Adrenal gland (tissue), 12 donors: ENCODE measurements around the gene FOXJ3. TPM values are rescaled to one million over a fixed set of nuclear protein-coding genes. Genes with fewer than 3 reads are reported as not detected.

Source experiments
- DNase-seq, 7 donors: peaks; one replicate each; pipeline ENCODE4 v3.0.0-alpha.2; 2019 to 2020
- H3K27ac ChIP-seq, 5 donors: fragments of 200-600 bp; sonication (generic) in 4 of 5; 1 replicate in 3 of 5; 2 replicates in 2 of 5; pipeline versions ENCODE4 v1.5.1 to v1.8.0; 2016 to 2020; ENCODE audit warnings: mild to moderate bottlenecking in 1 of 5
- H3K27me3 ChIP-seq: fragments of 200-600 bp; 2 replicates; pipeline ENCODE4 v1.8.0; 2021
- H3K36me3 ChIP-seq, 2 donors: fragments of 200-600 bp; replicated peaks in 1 of 2; 1 replicate in 1 of 2; 2 replicates in 1 of 2; pipeline versions ENCODE4 v1.5.1 to v1.8.0; 2018 to 2022
- H3K4me1 ChIP-seq, 2 donors: fragments of 200-600 bp; replicated peaks in 1 of 2; 1 replicate in 1 of 2; 2 replicates in 1 of 2; pipeline versions ENCODE4 v1.5.1 to v1.8.0; 2018 to 2021
- H3K4me3 ChIP-seq, 4 donors: fragments of 200-600 bp; sonication (generic) in 3 of 4; one replicate each; pipeline ENCODE4 v1.5.1; 2016 to 2018
- H3K9me3 ChIP-seq, 3 donors: fragments of 200-600 bp; sonication (generic) in 1 of 3; replicated peaks in 1 of 3; 1 replicate in 2 of 3; 2 replicates in 1 of 3; pipeline versions ENCODE4 v1.5.1 to v1.8.0; 2016 to 2021
- CTCF ChIP-seq, 6 experiments: fragments of 450-650 bp in 4 of 6; fragments of 200-600 bp in 2 of 6; sonication (generic) in 1 of 6; IDR thresholded peaks; 1 replicate in 5 of 6; 2 replicates in 1 of 6; pipeline versions ENCODE4 v1.5.1 to v1.8.0; 2016 to 2021; ENCODE audit warnings: antibody characterized with exemption in 6 of 6, mild to moderate bottlenecking in 2 of 6, moderate library complexity in 1 of 6
- POLR2A ChIP-seq, 2 donors: fragments of 450-650 bp; IDR thresholded peaks; one replicate each; pipeline ENCODE4 v1.6.1; 2017; ENCODE audit warnings: antibody characterized with exemption in 2 of 2, mild to moderate bottlenecking in 2 of 2, moderate library complexity in 1 of 2
- WGBS, 4 donors: extraction: QIAGEN DNeasy Blood & Tissue Kit in 2 of 4; methylation state at CpG; one replicate each; pipeline versions ENCODE4 v1.1.5 to v1.1.7; 2013 to 2017; 5-methylcytosine and 5-hydroxymethylcytosine counted together
- intact Hi-C, 2 donors: fragments of 100-400 bp; cut with DNase I; formaldehyde crosslinking; loops; one replicate each; pipeline versions ENCODE4 v1.14.1 to v1.15.0; 2022 to 2023
- polyA plus RNA-seq, 3 donors: library from polyadenylated mRNA; stranded (reverse); fragments of 200-250 nt in 2 of 3; fragments of 350-450 nt in 1 of 3; fragmentation: Illumina TruSeq in 1 of 3; extraction: RNeasy Lipid Tissue Mini Kit (QIAGEN cat#74804) in 1 of 3; gene quantifications; one replicate each; pipeline ENCODE4 v1.2.3, GENCODE V29; 2013 to 2014
- total RNA-seq, 9 donors: library from RNA; depleted of rRNA in 4 of 9; stranded (reverse); fragments of >200 nt in 4 of 9; fragments of 120-200 nt in 1 of 9; fragmentation: NEBNext Ultra II Directional in 1 of 9; extraction: Animal tissue kit (Norgen Biotek cat#: 25700) in 1 of 9; gene quantifications; one replicate each; pipeline versions ENCODE4 v1.1.0 to v1.2.4, GENCODE V29; 2013 to 2023
- donor health status: healthy with polysubstance abuse.
- donor health status: Bipolar disorder and iron deficiency.
- donor health status: DM: yes; HTN: yes; CAD: no.
- donor health status: DM: no; HTN: no; CAD: no.
- donor health status: DM: no; HTN: no; CAD: no.
- donor health status: DM: yes; HTN: yes; CAD: no.

FOXJ3 gene
- total and polyA plus RNA-seq, 12 donors: 8.4 to 58.5 (median 33.4) TPM

GRCh38 chr1:42163114-42163513 is 171.9 kb downstream of the FOXJ3 start:
- Histone ChIP-seq H3K27me3 (no peaks in the 10 kb centered on the region), H3K36me3 (no peaks in the 10 kb centered on the region), H3K27ac (no peak overlapping the region), H3K9me3 (peaks cover 0 to 11% (median 0%) of the 10 kb centered on the region in 3 donors), H3K4me1 (peaks cover 0 to 4% of the 10 kb centered on the region in 2 donors), H3K4me3 (no peak overlapping the region)
- WGBS, 4 donors: 94 to 100% (median 95%) methylated on average over 1 to 2 of the region's 2 CpGs
- TF ChIP-seq CTCF (IDR thresholded peaks at IDR 0.05): no peak
- no peak for DNase-seq
- intact Hi-C loops: no loop called here

GRCh38 chr1:42162181-42162580 is 172.9 kb downstream of the FOXJ3 start:
- intact Hi-C loops: no loop called here

GRCh38 chr1:42158189-42158588 is 176.8 kb downstream of the FOXJ3 start:
- no peak overlapping the region for H3K27ac ChIP-seq
- TF ChIP-seq POLR2A (IDR thresholded peaks at IDR 0.05) (no peak), CTCF (IDR thresholded peaks at IDR 0.05) (no peak)
- intact Hi-C loops: no loop called here

More at GRCh38 chr1:42162181-42162580, 172.9 kb downstream of the FOXJ3 start:
- DNase-seq: no peak
- peaks cover 0 to 11% (median 0%) of the 10 kb centered on the region in 3 donors for H3K9me3 ChIP-seq
- no peaks in the 10 kb centered on the region for H3K36me3 ChIP-seq
- H3K4me1 ChIP-seq: peaks cover 0 to 4% of the 10 kb centered on the region in 2 donors
- 77 to 99% (median 84%) methylated on average over 4 to 5 of the region's 5 CpGs for WGBS, 4 donors
- no peak overlapping the region for H3K4me3 ChIP-seq
- H3K27ac ChIP-seq: no peak overlapping the region
- TF ChIP-seq POLR2A (IDR thresholded peaks at IDR 0.05): no peak
- H3K27me3 ChIP-seq: no peaks in the 10 kb centered on the region

GRCh38 chr1:42157667-42158066 is 177.4 kb downstream of the FOXJ3 start:
- Histone ChIP-seq H3K4me1 (no peaks in the 10 kb centered on the region), H3K27ac (no peak overlapping the region)
- WGBS, 4 donors: 64 to 75% (median 71%) methylated on average over 7 of the region's 7 CpGs

More at GRCh38 chr1:42158189-42158588, 176.8 kb downstream of the FOXJ3 start:
- DNase-seq: no peak
- H3K27me3 ChIP-seq: no peaks in the 10 kb centered on the region
- no peaks in the 10 kb centered on the region for H3K36me3 ChIP-seq
- no peaks in the 10 kb centered on the region for H3K4me1 ChIP-seq
- H3K4me3 ChIP-seq: no peak overlapping the region
- WGBS, 4 donors: 49 to 62% (median 59%) methylated on average over 2 of the region's 2 CpGs
- peaks cover 0 to 11% (median 0%) of the 10 kb centered on the region in 3 donors for H3K9me3 ChIP-seq

More at GRCh38 chr1:42157667-42158066, 177.4 kb downstream of the FOXJ3 start:
- intact Hi-C loops: no loop called here
- H3K27me3 ChIP-seq: no peaks in the 10 kb centered on the region
- H3K4me3 ChIP-seq: no peak overlapping the region
- no peaks in the 10 kb centered on the region for H3K36me3 ChIP-seq
- no peak for DNase-seq
- no peak for TF ChIP-seq POLR2A (IDR thresholded peaks at IDR 0.05)
- no peak for TF ChIP-seq CTCF (IDR thresholded peaks at IDR 0.05)
- peaks cover 0 to 11% (median 0%) of the 10 kb centered on the region in 3 donors for H3K9me3 ChIP-seq
